Raji (cell line): Measurements from ENCODE around the gene C14orf132.

Experiments
- POLR2A ChIP-seq: IDR thresholded peaks from 2 replicates; pipeline ENCODE4 v1.6.1; 2011; ENCODE audit warnings: low read depth, low read length, control low read depth; ENCODE audit not compliant: insufficient read depth

C14orf132 gene

DNA sequence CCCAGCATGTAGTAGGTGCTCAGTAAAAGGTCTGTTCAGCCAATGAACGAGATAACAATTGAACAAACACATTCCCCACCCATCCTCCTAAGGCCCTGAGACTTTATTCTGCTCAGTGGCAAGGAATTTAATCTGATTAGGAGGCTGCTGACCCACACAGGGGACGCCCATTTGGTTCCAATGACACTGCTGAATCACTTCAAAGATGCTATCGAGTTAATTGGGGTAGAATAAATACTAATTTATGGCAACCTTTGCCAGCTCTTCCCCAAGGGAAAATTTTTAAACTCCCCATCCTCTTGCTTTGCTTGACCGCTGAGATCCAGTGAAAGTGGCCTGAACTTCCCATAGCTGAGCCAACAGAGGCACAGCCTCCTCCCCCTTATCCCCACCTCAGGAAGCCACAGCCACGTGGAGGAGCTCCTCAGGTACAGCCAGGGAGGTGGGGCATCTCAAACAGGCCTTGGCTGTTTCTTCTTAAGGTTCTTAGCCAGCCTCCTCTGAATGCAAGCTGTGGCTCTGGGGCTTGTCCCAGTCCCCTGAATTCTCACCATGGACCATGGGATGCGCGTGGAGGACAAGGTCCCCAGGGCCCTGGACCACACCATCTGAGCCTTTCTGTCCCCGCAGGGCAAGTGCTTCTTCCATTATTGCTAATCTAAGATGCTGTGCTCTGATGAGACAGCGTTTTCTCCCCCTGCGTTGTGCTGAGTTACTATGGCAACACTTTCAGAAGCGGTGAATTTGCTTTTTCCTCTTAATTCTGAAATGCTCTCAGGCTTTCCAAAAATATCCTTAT, 26.7 kb downstream of the C14orf132 start:
- no peak for TF ChIP-seq POLR2A

DNA sequence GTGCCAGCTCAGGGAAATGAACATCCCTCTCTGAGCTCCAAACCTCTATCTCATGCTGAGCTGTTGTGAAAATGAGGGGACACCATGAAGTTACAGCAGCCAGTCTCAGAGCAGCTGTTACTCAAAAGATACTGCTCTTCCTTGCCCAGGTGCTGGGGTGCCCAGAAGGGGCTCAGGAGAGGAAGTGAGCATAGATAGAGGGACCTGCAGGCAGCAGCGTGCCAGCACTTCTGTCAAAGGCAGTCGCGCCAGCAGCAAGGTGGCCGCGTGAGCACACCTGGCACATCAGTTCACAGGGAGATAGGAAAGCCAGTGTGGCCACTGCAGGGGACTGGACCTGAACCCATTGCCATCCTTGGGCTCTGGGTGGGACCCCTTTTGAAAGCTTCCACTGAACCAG, 27.8 kb downstream of the C14orf132 start:
- TF ChIP-seq POLR2A: no peak

DNA sequence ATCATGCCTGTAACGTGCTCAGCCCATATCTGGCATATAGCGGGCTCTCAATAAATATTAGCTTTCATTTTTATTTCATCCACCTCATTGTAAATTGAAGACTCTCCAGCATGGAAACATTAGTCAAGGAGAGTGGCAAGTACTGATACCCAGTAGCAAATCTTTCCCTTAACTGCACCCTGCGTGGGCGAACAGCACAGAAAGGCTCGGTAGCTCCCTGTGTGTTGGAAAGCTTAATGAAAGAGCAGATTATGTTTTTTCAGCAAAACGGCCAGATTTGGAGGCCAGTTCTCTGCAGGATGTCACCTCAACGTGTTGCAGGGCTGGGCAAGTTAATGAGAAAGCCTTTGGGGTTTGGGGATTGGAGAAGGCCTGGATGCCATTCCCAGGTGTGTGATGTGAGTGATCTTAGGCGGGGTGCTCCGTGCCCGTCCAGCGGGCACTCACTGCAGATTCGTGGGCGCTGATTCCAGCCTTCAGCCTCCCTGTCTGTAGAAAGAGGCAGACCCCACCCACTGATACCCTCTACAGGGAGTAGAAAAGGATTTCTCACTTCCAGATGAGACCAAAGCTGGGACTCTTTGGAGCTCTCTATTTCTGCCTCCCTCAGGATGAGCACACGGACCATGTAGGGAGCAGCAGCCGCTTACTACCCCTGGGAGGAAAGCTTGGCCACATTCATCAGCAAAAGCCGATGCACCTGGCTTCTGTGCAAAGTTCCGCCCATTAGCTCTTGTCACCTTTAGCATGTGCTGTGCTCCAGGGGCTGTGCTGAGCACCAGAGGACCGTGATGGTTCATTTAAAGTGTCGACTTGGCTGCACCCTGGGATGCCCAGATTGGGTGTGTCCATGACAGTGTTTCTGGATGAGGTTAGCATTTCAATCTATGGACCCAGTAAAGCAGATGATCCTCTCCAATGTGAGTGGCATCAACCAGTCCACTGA, 29.1 kb downstream of the C14orf132 start:
- TF ChIP-seq POLR2A: no peak

DNA sequence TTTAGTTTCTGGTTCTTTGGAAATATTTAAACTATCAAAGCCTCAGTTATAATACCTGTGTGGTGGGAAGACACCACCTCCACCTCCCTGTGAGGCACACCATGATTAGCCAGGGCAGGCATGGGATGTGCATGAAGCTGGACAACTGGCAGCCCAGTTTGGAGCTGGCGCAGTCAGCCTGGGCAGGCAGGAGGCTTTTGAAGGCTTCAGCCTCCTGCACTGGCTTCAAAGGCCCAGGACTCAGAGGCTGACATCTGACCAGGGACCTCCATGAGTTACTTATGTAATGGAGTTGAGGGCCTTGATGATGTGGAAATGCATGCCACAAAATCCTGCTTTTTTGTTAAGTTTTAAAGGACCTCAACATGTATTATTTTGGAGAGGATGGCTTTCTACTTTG, 30.3 kb downstream of the C14orf132 start:
- no peak for TF ChIP-seq POLR2A

DNA sequence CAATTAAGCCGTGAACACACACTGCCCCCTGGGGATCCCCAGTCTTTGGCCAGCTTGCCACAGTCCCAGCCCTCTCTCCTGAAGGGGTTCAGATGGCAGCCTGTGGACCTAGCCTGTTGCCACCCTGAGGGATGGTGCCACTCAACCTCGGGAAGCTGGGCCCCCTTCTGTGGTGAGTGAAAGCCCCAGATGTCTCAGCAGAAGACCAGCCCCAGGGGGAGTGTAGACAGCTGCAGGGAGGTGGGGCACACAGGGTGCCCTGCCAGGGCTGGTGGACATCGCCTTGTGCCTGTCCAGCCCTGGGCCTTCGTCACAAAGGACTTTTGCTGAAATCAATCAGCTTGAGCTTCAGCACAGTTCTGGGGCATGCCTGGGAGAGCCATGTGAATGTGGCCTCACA, 32.4 kb downstream of the C14orf132 start:
- no peak for TF ChIP-seq POLR2A

DNA sequence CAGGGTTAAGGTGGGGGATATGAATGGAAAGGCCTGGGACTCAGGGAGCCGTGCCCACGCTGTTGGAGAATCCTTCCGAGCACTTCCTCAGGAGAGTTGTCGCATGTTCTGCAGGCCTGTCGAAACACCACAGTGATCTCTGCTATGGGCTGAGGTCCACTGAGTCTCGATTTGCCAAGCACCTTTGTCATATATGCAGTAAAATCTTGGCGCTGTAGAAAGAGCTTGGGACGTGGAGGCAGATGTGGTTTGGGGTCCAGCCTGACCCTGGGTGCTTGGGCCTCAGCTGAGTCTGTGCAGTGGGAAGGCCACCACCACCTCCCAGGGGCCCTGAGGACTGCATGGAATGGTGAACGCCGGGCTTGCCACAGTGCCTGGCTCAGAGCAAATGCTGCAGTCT, 32.9 kb downstream of the C14orf132 start:
- TF ChIP-seq POLR2A: no peak

DNA sequence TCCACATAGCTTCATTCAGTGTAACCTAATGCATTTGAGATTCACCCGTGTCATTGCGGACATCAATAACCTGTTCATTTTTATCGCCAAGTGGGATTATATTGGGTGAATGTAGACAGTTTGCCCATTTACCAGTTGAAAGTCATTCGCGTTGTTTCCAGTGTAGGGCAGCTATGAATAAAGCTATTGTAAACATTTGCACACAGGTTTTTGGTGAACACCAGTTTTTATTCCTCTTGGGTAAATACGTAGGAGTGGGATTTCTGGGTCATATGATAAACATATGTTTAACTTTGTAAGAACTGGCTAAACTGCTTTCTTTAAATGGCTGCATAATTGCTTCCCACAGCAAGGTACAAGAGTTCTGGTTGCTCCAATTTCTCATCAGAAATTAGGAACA, 33.6 kb downstream of the C14orf132 start:
- TF ChIP-seq POLR2A: no peak

DNA sequence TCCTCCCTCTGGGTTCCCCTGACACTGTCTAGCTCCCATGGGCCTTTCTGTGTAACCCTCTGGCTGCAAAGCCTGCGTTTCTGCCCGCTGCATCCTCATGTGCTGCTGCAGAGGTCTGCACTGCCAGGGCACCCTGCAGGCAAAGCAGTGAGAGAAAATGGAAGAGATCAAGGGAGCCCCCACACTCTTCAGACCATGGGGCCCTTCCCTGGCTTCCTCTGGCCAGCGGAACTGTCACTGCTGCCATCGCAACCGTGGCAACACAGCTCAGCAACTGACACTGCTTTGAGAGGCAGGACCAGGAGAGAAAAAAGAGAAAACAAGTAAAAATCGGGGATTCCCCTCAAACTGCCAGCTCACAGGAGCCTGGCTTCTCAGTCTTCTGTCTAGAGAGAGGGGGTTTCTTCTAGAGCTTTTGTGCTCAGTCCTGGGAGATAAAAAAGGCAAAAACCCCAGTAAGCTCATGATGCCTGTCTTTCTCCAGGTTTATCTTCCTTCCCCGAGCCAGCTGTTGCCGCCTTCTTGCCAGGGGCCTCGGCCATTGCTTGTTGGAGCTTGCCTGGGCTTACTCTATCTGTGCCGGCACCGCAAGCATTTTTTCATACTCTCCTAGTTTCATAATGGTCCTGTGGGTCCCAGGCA, 38.9 kb downstream of the C14orf132 start:
- TF ChIP-seq POLR2A: peak; percentile 26; the same call in 1 of the 2 replicates

DNA sequence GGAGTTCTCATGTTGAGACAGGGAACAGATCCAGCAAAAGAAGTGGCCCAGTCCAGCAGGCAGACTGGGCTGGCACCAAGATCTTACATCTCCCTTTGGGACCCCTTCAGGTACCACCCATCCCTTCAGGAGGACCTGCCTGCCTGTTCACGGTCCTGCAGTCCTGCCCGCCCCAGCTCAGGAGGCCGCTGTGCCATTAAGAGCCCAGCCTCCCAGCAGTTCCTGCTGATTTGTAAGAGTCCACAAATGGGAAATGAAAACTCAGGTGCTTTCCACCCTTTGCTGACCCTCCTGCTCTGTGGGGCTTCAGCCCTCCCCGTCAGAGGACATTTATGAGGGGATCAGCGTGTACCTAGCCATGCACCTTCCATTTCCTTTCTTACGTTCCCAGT, 39.5 kb downstream of the C14orf132 start:
- no peak for TF ChIP-seq POLR2A

DNA sequence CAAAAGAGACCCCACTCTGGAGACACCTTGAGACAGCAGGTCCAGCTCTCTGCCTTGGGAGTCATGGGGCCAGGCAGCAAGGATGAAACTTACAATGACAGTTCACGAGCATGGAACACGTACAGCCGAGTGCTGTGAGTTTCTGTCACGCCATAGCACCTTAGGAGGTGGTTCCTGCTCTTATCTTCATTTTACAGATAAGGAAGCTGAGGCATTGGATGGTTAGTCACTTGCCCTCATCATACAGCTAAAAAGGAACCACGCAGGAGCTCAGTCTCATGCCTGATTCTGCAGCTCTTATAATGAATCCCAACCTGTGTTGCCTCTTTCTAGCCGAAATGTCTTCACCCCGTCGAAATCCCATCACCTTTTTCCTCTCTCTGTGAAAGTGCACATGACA, 39.9 kb downstream of the C14orf132 start:
- TF ChIP-seq POLR2A: no peak

DNA sequence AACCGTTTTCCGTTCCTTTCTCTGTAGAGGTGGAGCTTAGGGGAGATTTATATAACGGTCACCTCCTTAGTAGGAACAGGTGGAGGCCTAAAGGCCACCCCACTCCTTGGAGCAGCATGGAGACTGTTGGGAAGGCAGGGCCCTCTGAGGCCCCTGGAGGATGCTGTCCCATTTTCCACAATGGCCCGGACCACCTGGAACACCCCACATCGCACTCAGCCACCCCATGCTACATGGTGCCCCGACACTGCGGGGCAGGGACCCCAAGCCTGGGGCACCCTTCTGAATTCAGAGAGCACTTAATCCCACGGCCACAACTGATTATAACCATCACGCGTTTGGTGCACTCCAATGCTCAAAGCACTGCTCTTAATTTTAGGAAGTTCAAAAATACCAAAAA, 41.4 kb downstream of the C14orf132 start:
- no peak for TF ChIP-seq POLR2A

DNA sequence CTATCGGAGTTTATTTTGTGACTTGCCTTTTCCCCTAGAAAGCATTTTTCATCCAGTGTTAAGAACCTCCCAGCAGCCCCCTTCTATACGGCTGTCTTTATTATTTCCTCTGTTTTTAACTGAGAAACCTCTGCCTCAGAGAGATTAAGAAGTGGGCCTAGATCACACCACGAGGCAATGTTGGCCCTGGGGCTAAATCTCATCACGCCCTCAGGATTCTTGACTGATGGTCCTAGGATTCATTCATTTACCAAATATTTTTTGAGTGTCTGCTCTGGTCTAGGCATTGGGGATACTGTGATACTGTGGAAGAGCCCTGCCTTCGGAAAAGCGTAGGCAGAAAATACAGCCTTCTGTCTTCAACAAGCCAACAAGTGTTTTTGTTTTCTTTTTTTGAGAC, 42.1 kb downstream of the C14orf132 start:
- no peak for TF ChIP-seq POLR2A

DNA sequence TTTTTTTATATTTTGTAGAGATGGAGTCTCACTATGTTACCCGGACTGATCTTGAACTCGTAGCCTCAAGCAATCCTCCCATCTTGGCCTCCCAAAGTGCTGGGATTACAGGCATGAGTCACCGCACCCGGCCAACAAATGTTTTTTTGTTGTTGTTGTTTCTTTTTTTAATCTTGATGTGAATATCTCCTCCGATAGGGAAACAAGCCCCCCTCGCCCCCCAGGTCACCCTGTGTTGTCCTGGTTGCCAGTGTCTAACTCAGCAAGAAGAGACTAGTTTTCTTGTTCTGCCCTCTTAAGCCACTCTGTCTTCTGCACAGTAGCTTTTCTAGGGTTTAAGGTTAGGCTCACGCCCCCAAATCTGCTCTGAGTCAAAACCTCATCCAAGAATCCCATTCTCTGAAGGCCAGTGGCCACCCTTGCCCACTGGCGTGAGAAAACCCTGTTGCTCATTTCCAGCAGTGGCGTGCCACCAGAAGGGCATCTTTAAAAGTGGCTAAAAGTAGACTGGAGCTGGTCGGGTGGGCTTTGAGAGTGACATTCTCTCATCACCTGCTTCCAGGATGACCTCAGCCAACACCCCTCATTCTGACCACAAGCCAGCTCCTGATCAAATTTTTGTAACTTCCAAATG, 42.7 kb downstream of the C14orf132 start:
- TF ChIP-seq POLR2A: no peak

DNA sequence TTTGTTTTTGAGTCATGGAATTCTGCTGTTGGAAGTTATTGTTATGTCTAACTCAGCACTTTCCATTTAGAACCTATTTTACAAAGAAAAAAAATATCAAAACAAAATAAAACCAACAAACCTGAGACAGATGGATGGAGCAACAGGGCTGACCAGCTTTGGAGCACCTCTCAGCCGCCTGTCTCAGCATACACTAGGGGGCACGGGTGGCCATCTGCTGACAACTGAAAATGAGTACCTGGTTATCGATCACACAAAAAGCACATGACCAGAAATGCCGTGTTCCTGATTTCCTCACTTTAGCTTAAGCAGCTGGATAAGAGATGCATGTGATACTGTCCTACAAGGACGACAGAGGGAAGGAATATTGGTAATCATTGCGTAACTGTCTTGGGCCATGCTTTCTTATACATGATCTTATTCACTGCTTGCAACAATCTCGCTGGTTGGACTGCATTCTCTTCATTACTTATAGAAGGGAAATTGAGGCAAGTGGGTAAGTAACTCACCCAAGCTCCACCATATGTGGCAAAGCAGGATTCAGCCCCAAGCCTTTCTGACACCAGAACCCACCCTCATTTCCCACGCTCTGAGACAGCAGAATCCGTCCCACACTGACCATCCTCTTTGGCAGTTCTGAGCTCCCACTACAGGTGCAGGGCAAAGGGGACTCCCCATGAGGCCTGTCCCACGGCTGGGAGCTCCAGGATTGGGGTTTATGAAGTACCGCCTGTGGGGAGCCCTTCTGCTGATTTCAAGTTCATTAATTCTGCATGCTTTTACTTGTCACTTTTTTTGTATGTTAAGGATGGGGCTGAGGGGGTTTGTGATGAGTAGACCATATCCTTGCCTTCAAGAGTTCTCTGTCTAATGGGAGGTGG, 43.5 kb downstream of the C14orf132 start:
- no peak for TF ChIP-seq POLR2A
